H1 (cell line): ENCODE results near the gene SMIM32.

Experiments
- BCL11A ChIP-seq, 2 experiments: IDR thresholded peaks; one replicate each; pipeline ENCODE4 v1.6.1; 2011; ENCODE audit warnings: low read depth in 2 of 2, low read length in 2 of 2, mild to moderate bottlenecking in 2 of 2
- CHD2 ChIP-seq: IDR thresholded peaks from 2 replicates; pipeline ENCODE4 v1.6.1; 2012; ENCODE audit warnings: low read length, improper control_type of control experiment
- EP300 ChIP-seq, 2 experiments: IDR thresholded peaks; 1 replicate in 1 of 2; 2 replicates in 1 of 2; pipeline ENCODE4 v1.6.1; 2011 to 2012; ENCODE audit warnings: low read depth in 2 of 2, low read length in 2 of 2, mild to moderate bottlenecking in 2 of 2, borderline replicate concordance in 1 of 2, inconsistent platforms in 1 of 2, moderate library complexity in 1 of 2
- EZH2 ChIP-seq: fragments of 200-600 bp; sonication (generic); IDR thresholded peaks from 2 replicates; pipeline ENCODE4 v1.7.1; 2012; ENCODE audit warnings: low read depth, mild to moderate bottlenecking, moderate library complexity, low read length, inconsistent platforms; ENCODE audit not compliant: severe bottlenecking
- GABPA ChIP-seq: IDR thresholded peaks from 2 replicates; pipeline ENCODE4 v1.6.1; 2011; ENCODE audit warnings: mild to moderate bottlenecking, low read length, moderate library complexity, borderline replicate concordance; ENCODE audit not compliant: insufficient read depth
- GTF2F1 ChIP-seq: IDR thresholded peaks from 2 replicates; pipeline ENCODE4 v1.6.1; 2012; ENCODE audit warnings: low read depth, low read length, improper control_type of control experiment, borderline replicate concordance
- KDM5A ChIP-seq: fragments of 200-600 bp; IDR thresholded peaks from 2 replicates; pipeline ENCODE4 v1.7.1; 2012; ENCODE audit warnings: mild to moderate bottlenecking, low read length, inconsistent platforms, mixed read lengths
- POLR2A ChIP-seq, 2 experiments: IDR thresholded peaks; 1 replicate in 1 of 2; 2 replicates in 1 of 2; pipeline ENCODE4 v1.6.1; 2011; ENCODE audit warnings: low read depth in 2 of 2, low read length in 2 of 2, mild to moderate bottlenecking in 2 of 2; ENCODE audit errors: control extremely low read depth in 1 of 2
- POLR2AphosphoS5 ChIP-seq: IDR thresholded peaks from 2 replicates; pipeline ENCODE4 v1.6.1; 2011; ENCODE audit warnings: low read depth, low read length
- SRF ChIP-seq: IDR thresholded peaks from 2 replicates; pipeline ENCODE4 v1.6.1; 2011; ENCODE audit warnings: mild to moderate bottlenecking, low read depth, low read length, moderate library complexity
- TAF1 ChIP-seq: IDR thresholded peaks from 2 replicates; pipeline ENCODE4 v1.6.1; 2011; ENCODE audit warnings: mild to moderate bottlenecking, low read depth, low read length
- YY1 ChIP-seq: IDR thresholded peaks from 2 replicates; pipeline ENCODE4 v1.6.1; 2011; ENCODE audit warnings: low read depth, mild to moderate bottlenecking, low read length
- TF ChIP-seq, protein P1 (sequence below), 3 experiments: IDR thresholded peaks; 1 replicate in 2 of 3; 2 replicates in 1 of 3; pipeline versions ENCODE4 v1.5.1 to v1.6.1; 2011; ENCODE audit warnings: low read length in 3 of 3, mild to moderate bottlenecking in 3 of 3, inconsistent platforms in 2 of 3, low read depth in 1 of 3, moderate library complexity in 1 of 3; ENCODE audit not compliant: insufficient read depth in 1 of 3; ENCODE audit errors: control extremely low read depth in 1 of 3
- TF ChIP-seq, protein P2 (sequence below): IDR thresholded peaks from 2 replicates; pipeline ENCODE4 v1.6.1; 2012; ENCODE audit warnings: inconsistent platforms

DNA sequence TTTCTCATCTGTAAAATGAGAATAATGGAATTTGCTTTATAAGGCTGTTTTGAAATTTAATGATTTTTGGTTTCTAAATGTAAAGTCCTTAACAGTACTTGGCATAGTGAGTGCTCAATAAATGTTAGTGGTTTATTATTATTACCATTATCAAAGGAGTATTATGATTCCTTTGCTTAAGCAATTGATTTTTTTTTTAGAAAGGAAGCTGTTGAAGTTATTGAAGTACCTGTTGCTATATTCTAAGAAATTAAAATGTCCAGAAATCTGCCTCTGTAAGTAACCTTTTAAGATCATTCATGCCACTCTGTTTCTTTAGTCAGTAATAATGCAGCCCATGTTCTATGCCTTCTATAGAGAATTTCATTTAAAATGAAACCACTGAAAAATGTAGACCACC is 45.3 kb downstream of the SMIM32 start:
- TF ChIP-seq TAF1: no peak
- TF ChIP-seq EZH2: no peak
- no peak for TF ChIP-seq POLR2A (IDR thresholded peaks at IDR 0.05; ENCODE audit: control extremely low read depth in 1 of 2, low read depth in 2 of 2, low read length in 2 of 2)
- TF ChIP-seq YY1: no peak
- TF ChIP-seq, protein P1, sequence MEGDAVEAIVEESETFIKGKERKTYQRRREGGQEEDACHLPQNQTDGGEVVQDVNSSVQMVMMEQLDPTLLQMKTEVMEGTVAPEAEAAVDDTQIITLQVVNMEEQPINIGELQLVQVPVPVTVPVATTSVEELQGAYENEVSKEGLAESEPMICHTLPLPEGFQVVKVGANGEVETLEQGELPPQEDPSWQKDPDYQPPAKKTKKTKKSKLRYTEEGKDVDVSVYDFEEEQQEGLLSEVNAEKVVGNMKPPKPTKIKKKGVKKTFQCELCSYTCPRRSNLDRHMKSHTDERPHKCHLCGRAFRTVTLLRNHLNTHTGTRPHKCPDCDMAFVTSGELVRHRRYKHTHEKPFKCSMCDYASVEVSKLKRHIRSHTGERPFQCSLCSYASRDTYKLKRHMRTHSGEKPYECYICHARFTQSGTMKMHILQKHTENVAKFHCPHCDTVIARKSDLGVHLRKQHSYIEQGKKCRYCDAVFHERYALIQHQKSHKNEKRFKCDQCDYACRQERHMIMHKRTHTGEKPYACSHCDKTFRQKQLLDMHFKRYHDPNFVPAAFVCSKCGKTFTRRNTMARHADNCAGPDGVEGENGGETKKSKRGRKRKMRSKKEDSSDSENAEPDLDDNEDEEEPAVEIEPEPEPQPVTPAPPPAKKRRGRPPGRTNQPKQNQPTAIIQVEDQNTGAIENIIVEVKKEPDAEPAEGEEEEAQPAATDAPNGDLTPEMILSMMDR (IDR thresholded peaks at IDR 0.05; ENCODE audit: control extremely low read depth in 1 of 3, insufficient read depth in 1 of 3, low read depth in 1 of 3, low read length in 3 of 3): no peak
- TF ChIP-seq GABPA: no peak
- TF ChIP-seq SRF: no peak
- TF ChIP-seq POLR2AphosphoS5: no peak
- TF ChIP-seq, protein P2, sequence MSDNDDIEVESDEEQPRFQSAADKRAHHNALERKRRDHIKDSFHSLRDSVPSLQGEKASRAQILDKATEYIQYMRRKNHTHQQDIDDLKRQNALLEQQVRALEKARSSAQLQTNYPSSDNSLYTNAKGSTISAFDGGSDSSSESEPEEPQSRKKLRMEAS: no peak
- no peak for TF ChIP-seq BCL11A (IDR thresholded peaks at IDR 0.05; ENCODE audit: low read depth in 2 of 2, low read length in 2 of 2)
- no peak for TF ChIP-seq EP300 (IDR thresholded peaks at IDR 0.05; ENCODE audit: borderline replicate concordance in 1 of 2, low read depth in 2 of 2, low read length in 2 of 2)
- no peak for TF ChIP-seq CHD2
- no peak for TF ChIP-seq GTF2F1
- no peak for TF ChIP-seq KDM5A
